Activated T-cell treated with anti-CD3 and anti-CD28 coated beads, Interleukin-2, amount 50 U/mL, for 4 hours (primary cell): ENCODE measurements around the gene LORICRIN. TPM values are rescaled to one million over a fixed set of nuclear protein-coding genes. Genes with fewer than 3 reads are reported as not detected.

ENCODE experiments used
- ATAC-seq, 2 donors: fragments of 200-7000 bp; cut with Tn5 transposase; one replicate each; pipeline ENCODE4 v1.10.0; 2021
- DNase-seq: peaks from one replicate; pipeline ENCODE4 v3.0.0-alpha.2; 2020
- H3K27me3 Mint-ChIP-seq: one replicate; pipeline ENCODE4 v1.8.0; 2021; ENCODE audit warnings: low read depth, mixed read lengths
- H3K36me3 Mint-ChIP-seq: one replicate; pipeline ENCODE4 v1.8.0; 2022; ENCODE audit warnings: mixed read lengths; ENCODE audit not compliant: insufficient read depth
- H3K4me1 Mint-ChIP-seq: one replicate; pipeline ENCODE4 v1.8.0; 2021; ENCODE audit warnings: low read depth, mixed read lengths
- H3K4me3 Mint-ChIP-seq: one replicate; pipeline ENCODE4 v1.8.0; 2021; ENCODE audit warnings: mild to moderate bottlenecking, moderate library complexity, mixed read lengths
- H3K9me3 Mint-ChIP-seq: one replicate; pipeline ENCODE4 v1.8.0; 2021; ENCODE audit warnings: mixed read lengths
- total RNA-seq, 3 donors: library from RNA; stranded (reverse); gene quantifications; one replicate each; pipeline ENCODE4 v1.2.1, GENCODE V29; 2021

LORICRIN gene
- total RNA-seq, 3 donors from 2014 or later, result not detected

GRCh38 chr1:153306303-153307220 lies 47.1 kb downstream of the LORICRIN start:
- ATAC-seq, result no peak
- no peaks in the 10 kb centered on the region for H3K4me1 Mint-ChIP-seq
- DNase-seq, result no peak
- no peak overlapping the region for H3K4me3 Mint-ChIP-seq
- H3K36me3 Mint-ChIP-seq, result no peaks in the 10 kb centered on the region
- peaks cover 7% of the 10 kb centered on the region for H3K27me3 Mint-ChIP-seq
- no peaks in the 10 kb centered on the region for H3K9me3 Mint-ChIP-seq

- no peaks in the 10 kb centered on the region for H3K4me1 Mint-ChIP-seq
- peaks cover 7% of the 10 kb centered on the region for H3K27me3 Mint-ChIP-seq
- no peaks in the 10 kb centered on the region for H3K36me3 Mint-ChIP-seq
- DNase-seq (no peak), ATAC-seq (no peak)
- H3K9me3 Mint-ChIP-seq, result no peaks in the 10 kb centered on the region
- no peak overlapping the region for H3K4me3 Mint-ChIP-seq
Measured at GRCh38 chr1:153307221-153307600, 47.7 kb downstream of the LORICRIN start.

- H3K4me3 Mint-ChIP-seq, result no peak overlapping the region
- DNase-seq (no peak), ATAC-seq (no peak)
- H3K9me3 Mint-ChIP-seq, result no peaks in the 10 kb centered on the region
- H3K4me1 Mint-ChIP-seq, result no peaks in the 10 kb centered on the region
- peaks cover 13% of the 10 kb centered on the region for H3K27me3 Mint-ChIP-seq
- H3K36me3 Mint-ChIP-seq, result no peaks in the 10 kb centered on the region
Measured at GRCh38 chr1:153308540-153308939, 49.1 kb downstream of the LORICRIN start.

- no peak for ATAC-seq
Measured at GRCh38 chr1:153309441-153309840, 50.0 kb downstream of the LORICRIN start.

GRCh38 chr1:153310526-153310925 lies 51.0 kb downstream of the LORICRIN start:
- no peaks in the 10 kb centered on the region for H3K36me3 Mint-ChIP-seq
- no peaks in the 10 kb centered on the region for H3K9me3 Mint-ChIP-seq
- H3K4me1 Mint-ChIP-seq, result no peaks in the 10 kb centered on the region
- DNase-seq (no peak), ATAC-seq (no peak)
- H3K4me3 Mint-ChIP-seq, result no peak overlapping the region
- peaks cover 12% of the 10 kb centered on the region for H3K27me3 Mint-ChIP-seq

More at GRCh38 chr1:153309441-153309840, 50.0 kb downstream of the LORICRIN start:
- Mint-ChIP-seq H3K27me3 (peaks cover 13% of the 10 kb centered on the region), H3K4me1 (no peaks in the 10 kb centered on the region), H3K4me3 (no peak overlapping the region), H3K36me3 (no peaks in the 10 kb centered on the region), H3K9me3 (no peaks in the 10 kb centered on the region)
- no peak for DNase-seq

Other genes with a start within 250 kb of the LORICRIN start
- not detected for gene SPRR1B, start 228.5 kb upstream of the LORICRIN start, total RNA-seq
- not detected for gene SPRR2D, start 218.6 kb upstream of the LORICRIN start, total RNA-seq
- not detected for gene SPRR2A, start 202.2 kb upstream of the LORICRIN start, total RNA-seq
- gene SPRR2B, start 188.1 kb upstream of the LORICRIN start, total RNA-seq, result not detected
- gene SPRR2E, start 165.2 kb upstream of the LORICRIN start, total RNA-seq, result not detected
- not detected for gene SPRR2F, start 146.2 kb upstream of the LORICRIN start, total RNA-seq
- gene SPRR2G, start 108.8 kb upstream of the LORICRIN start, total RNA-seq, result not detected
- gene LELP1, start 56.3 kb upstream of the LORICRIN start, total RNA-seq, result not detected
- gene PRR9, start 42.1 kb upstream of the LORICRIN start, total RNA-seq, result not detected
- gene PGLYRP3, start 53.3 kb downstream of the LORICRIN start, total RNA-seq, result not detected
- not detected for gene PGLYRP4, start 89.2 kb downstream of the LORICRIN start, total RNA-seq
- gene S100A9, start 98.2 kb downstream of the LORICRIN start, total RNA-seq, result under 1 TPM in 1 of 3 donors, not detected in 2; 0.38 TPM
- not detected for gene S100A12, start 115.9 kb downstream of the LORICRIN start, total RNA-seq
- not detected for gene S100A8, start 131.4 kb downstream of the LORICRIN start, total RNA-seq
- gene S100A7A, start 156.8 kb downstream of the LORICRIN start, total RNA-seq, result not detected
- gene S100A7, start 201.0 kb downstream of the LORICRIN start, total RNA-seq, result not detected